Activated CD8-positive, alpha-beta memory T cell treated with anti-CD3 and anti-CD28 coated beads for 4 hours (primary cell): ENCODE data around the gene ADORA1.

Experiments
- DNase-seq, 2 donors: peaks; one replicate each; pipeline ENCODE4 v3.0.0-alpha.2; 2020; ENCODE audit warnings: low read depth in 2 of 2

ADORA1 gene

DNA sequence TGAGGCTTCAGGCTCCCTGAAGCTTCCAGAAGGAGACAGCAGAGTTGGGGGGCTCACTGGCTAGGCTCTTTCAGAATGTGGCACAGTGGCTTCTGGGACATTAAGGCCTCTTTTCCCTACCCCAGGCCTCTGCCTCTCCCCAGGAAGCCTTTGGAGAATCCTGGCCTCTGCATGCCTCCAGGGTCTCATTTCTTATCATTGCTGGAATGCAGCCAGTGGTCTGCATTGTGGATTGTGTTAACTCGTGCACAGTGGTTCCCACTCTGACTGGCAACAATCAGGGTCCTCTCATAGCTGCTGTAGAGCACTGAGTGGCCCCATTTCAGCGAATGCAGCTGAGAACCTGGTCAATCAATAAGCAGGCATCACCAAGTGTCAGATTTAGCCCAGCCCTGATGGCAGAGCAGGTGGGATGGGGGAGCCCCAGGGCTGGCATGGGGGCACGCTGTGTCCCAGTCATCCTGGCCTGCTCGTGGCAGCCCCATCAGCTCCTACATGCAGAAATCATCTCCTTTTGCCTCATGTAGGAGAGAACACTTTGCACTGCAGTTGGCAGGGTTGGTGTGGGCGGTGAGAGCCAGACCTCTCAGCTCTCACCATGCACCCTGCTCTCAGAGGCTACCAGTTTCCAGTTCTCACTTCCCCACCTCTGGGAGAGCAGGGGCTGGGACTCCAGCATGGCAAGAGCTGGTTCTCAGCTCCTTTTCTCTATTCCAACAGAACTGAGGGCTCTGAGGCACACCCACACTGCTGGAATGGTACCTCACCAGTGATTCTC, 13.4 kb downstream of the ADORA1 start:
- DNase-seq = no peak

- DNase-seq = no peak
Measured at GRCh38 chr1:203142124-203142523, 14.6 kb downstream of the ADORA1 start.

GRCh38 chr1:203142684-203143408, 15.3 kb downstream of the ADORA1 start:
- DNase-seq = no peak

- no peak for DNase-seq
Measured at GRCh38 chr1:203143641-203144040, 16.1 kb downstream of the ADORA1 start.

DNA sequence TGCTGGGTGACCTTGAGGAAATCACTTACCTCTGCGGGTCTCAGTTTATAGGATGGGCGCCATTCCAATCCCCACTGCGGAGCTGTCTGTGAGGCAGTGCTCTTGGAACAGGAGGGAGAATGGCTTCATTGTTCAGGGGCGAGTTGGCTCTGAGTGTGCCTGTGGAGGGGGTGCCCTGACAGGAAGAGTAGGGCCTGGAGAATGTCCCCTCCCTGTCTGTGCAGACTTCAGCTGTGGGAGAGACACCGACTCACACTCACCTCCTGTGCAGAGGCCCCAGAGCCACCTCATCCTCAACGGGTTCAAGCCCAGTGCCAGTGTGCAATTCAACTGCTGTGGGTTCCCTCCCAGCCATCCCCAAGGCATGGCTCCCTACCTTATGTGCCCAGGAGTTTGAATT, 17.1 kb downstream of the ADORA1 start:
- DNase-seq = no peak

GRCh38 chr1:203145321-203146041, 18.0 kb downstream of the ADORA1 start:
- DNase-seq = no peak

DNA sequence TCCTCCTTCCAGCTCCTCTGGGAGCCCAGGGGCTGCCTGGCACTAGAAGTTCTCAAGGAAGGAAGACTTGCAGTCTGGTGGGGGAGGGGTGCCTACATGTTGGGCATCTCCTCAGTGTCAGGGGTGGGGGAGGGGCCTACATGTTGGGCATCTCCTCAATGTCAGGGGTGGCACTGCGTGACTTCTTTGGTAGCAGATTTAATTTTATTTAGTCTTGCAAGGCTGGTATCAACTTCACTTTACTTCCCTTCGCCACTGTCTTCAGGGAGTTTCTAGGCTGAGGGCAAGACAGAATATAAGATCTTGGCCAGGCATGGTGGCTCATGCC, 18.5 kb downstream of the ADORA1 start:
- no peak for DNase-seq

GRCh38 chr1:203146537-203146936, 19.0 kb downstream of the ADORA1 start:
- DNase-seq = no peak

GRCh38 chr1:203147376-203147775, 19.9 kb downstream of the ADORA1 start:
- no peak for DNase-seq

DNA sequence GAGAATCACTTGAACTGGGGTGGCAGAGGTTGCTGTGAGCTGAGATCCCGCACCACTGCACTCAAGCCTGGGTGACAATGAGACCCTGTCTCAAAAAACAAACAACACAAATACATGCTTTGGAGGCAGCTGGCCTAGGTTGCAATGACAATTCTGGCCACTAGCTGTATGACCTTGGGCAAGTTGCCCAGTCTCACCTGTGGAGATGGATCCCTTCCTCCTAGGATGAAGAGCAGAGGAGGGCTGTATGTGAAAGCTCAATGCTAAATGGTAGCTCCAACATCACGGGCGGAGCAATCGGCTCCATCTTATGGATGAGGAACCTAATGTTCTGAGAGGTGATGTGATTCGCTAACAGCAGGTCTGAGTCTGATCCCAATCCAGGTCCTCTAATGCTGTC, 20.6 kb downstream of the ADORA1 start:
- DNase-seq = no peak

DNA sequence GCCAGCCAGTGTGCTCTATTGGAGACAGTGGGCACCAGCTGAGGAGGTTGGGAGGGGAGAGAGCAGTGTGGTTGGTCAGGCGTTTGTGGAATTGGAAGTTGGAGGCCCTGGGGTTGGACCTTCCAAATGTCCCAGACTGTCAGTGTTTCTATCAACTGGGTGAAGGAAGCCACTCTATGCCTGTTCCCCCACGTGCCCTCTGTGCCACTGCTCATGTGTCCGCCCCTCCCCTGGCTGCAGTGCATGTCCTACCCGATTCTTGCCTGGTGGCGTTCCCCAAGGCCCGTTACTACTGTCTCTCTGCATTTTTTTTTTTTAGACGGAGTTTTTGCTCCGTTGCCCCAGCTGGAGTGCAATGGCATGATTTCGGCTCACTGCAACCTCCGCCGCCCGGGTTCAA, 21.1 kb downstream of the ADORA1 start:
- no peak for DNase-seq

DNA sequence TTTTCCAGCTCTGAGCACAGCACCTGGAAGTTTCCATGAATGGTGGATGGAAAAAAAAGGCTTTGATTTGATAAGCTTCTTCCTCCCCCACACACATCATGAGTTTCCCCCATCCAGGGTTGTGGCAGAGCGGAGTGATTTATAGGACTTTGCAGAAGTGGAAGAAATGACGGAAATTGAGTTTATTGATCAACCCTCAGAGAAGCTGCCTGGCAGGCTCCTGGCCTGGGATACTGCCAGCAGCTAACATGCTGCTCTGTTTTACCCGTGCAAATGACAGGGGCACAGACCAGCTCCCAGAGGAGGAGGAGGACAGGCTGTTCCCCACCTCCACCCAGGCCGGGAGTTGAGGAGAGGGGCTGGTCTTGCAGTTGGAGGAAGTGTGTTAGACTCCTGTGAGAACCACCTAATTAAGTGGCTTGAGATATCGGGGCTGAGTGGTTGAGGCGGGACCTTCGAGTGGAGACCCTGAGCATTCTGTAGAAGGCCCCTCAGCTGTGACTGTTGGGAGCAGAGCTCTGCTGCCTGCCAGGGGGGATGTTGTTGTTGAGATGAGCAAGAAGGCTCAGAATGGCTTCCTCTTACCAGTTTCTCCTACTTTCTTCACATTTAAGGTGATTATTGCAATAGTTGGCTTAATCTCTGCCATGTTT, 21.8 kb downstream of the ADORA1 start:
- no peak for DNase-seq

- DNase-seq = no peak
Measured at GRCh38 chr1:203150511-203151297, 23.2 kb downstream of the ADORA1 start.

DNA sequence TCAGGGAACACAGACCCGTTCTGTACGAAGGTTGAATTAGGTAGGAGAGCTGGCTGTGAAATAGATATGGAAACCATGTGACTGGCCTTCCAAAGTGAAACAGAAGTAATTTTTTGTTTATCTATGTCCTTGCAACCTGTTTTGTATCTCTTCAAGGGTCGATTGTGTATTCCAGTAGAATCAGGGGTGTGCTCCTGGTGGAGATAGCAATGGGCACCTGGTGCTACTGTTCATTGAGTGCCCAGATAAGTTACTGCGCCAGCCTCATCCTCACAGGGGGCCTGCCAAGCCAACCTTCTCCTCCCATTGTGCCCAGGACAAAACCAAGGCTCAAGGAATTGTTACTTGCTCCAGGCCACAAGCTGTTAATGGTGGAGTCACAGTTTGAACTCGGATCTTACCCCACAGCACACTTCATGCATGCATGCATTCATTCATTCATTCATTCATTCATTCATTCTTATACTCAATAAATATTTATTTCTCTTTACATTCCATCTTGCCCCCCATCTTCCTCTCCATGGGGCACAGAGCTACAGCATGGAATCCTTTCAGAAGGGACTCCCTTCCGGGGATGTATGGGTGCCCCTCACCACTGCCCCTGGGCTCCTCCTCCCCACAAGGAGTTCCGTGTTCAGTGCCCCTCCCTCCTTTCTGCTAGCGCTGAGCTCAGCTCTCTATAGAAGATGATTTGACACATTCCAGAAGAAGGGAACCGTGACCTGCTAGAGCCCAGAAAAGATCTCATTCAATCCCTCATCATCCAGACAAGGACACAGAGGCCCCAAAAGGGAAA, 24.0 kb downstream of the ADORA1 start:
- DNase-seq = no peak

- DNase-seq = no peak
Measured at GRCh38 chr1:203152158-203153034, 24.9 kb downstream of the ADORA1 start.

DNA sequence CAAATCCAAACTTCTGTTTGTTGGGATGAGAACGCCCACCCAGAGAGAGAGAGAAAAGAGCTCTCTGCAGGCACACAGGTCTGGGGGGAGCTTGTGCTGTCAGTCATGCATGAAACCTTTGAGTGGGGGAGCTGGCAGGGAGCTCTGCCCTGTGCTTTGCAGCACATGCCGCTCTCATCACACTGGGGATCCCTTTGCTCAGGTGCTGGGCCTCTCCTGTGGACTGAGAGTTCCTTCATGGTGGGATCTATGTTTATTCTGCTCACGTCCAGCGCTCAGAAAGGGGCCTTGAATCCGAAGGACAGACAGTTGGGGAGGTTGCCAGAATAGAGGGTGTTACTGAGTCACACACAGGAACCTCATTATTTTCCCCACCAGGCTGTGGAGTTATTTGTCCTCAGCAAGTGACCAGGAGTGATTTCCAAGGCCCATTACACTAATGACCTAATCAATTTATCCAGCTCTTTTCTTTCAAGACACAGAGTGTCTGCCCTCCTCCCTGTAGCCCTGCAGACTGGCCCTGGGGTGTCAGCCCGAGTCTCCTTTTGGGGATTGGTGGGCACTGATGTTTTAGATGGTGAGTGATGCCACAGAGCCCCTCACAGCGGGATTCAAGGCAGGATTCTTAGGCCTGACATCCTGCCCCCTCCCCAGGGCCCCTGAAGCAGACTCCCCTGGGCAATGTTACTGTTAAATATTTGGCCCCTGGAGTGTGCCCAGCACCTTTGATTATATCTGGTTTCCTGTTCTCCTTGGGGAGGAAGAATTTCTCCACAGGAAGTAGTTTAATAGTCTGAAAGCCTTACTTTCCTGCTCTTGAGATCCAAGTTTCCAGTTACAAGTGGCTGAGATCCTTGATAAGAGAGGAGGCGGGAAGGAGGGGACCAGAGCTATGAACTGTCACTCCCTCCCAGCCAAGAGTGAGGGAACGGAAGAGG, 25.8 kb downstream of the ADORA1 start:
- no peak for DNase-seq

- no peak for DNase-seq
Measured at GRCh38 chr1:203153989-203154821, 26.7 kb downstream of the ADORA1 start.

DNA sequence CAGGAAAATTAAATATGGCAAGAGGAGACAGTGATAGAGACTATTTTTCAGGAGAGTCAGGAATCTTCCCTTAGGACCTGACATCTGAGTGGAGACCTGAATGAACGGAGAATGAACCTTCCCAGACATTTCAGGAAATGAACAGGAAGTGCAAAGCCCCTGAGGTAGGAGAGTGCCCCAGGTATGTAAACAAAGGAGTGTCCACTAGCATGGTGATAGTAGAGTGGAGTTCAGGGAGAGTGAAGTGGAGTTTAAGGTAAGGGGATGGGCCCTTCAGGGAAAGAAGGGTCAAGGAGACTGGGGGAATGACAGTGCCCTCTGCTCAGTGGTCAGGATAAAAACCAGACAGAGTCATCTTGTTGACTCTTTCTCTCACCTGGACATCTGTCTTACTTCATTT, 28.8 kb downstream of the ADORA1 start:
- DNase-seq = no peak
